Measurements from ENCODE around the gene UNC5B.

The UNC5B gene

GRCh38 chr10:71325267-71325666 lies 112.9 kb downstream of the UNC5B start:
- no peak for DNase-seq

- peak; percentile 63 to 85 for DNase-seq
Observed at GRCh38 chr10:71326464-71326881, 114.1 kb downstream of the UNC5B start.

- no peak for DNase-seq
Observed at GRCh38 chr10:71330789-71331404, 118.5 kb downstream of the UNC5B start.

- DNase-seq = peak; percentile 6 to 22
Observed at GRCh38 chr10:71331736-71332135, 119.4 kb downstream of the UNC5B start.

- no peak for DNase-seq
Observed at GRCh38 chr10:71332466-71332865, 120.1 kb downstream of the UNC5B start.

- no peak for DNase-seq
Observed at GRCh38 chr10:71333129-71333887, 120.9 kb downstream of the UNC5B start.

- DNase-seq = no peak
Observed at GRCh38 chr10:71334221-71334791, 121.9 kb downstream of the UNC5B start.

GRCh38 chr10:71335173-71335708 lies 122.9 kb downstream of the UNC5B start:
- no peak for DNase-seq

- no peak for DNase-seq
Observed at GRCh38 chr10:71336632-71337031, 124.3 kb downstream of the UNC5B start.

- DNase-seq = no peak
Observed at GRCh38 chr10:71337219-71337701, 124.9 kb downstream of the UNC5B start.

- no peak for DNase-seq
Observed at GRCh38 chr10:71338728-71339495, 126.5 kb downstream of the UNC5B start.

- no peak for DNase-seq
Observed at GRCh38 chr10:71339796-71340589, 127.6 kb downstream of the UNC5B start.

- no peak for DNase-seq
Observed at GRCh38 chr10:71342573-71343391, 130.4 kb downstream of the UNC5B start.

GRCh38 chr10:71343392-71343773 lies 131.0 kb downstream of the UNC5B start:
- no peak for DNase-seq

- DNase-seq = no peak
Observed at GRCh38 chr10:71344154-71344925, 132.0 kb downstream of the UNC5B start.

- DNase-seq = no peak
Observed at GRCh38 chr10:71344993-71345480, 132.7 kb downstream of the UNC5B start.

- no peak for DNase-seq
Observed at GRCh38 chr10:71345694-71346093, 133.3 kb downstream of the UNC5B start.

GRCh38 chr10:71346731-71347130 lies 134.4 kb downstream of the UNC5B start:
- no peak for DNase-seq

- DNase-seq = peak; percentile 38 to 67
Observed at GRCh38 chr10:71347587-71348395, 135.4 kb downstream of the UNC5B start.
